Panc1 (cell line): ENCODE data around the gene CAMKK1. TPM values are rescaled to one million over a fixed set of nuclear protein-coding genes. Genes with fewer than 3 reads are reported as not detected.

Experiments used
- ATAC-seq: fragments of 200-7000 bp; cut with Tn5 transposase; 2 replicates; pipeline ENCODE4 v1.9.1; 2020; ENCODE audit warnings: mild to moderate bottlenecking, moderate library complexity
- BruUV-seq: library from RNA; stranded (reverse); fragments of 400-500 nt; replicated peaks from 2 replicates; lab custom pipeline; 2021; lab: Mats Ljungman, UMichigan
- CTCF ChIA-PET: fragments of 300-600 bp; sonication (Branson Sonifier 250); formaldehyde crosslinking; loops from one replicate; lab custom pipeline; 2022; ENCODE audit warnings: antibody characterized with exemption; lab: Charles Lee
- POLR2A ChIA-PET: fragments of 300-600 bp; sonication (Branson Sonifier 250); formaldehyde crosslinking; loops from one replicate; lab custom pipeline; 2022; ENCODE audit warnings: antibody characterized with exemption; lab: Charles Lee
- DNase-seq: peaks from one replicate; pipeline ENCODE4 v3.0.0-alpha.2; 2010; ENCODE audit warnings: low read depth, low spot score
- H3K27ac ChIP-seq: 2 replicates; pipeline ENCODE4 v1.5.1; 2011; ENCODE audit warnings: mild to moderate bottlenecking, low read length, inconsistent platforms
- H3K27me3 ChIP-seq: fragments of 200-500 bp; sonication (Bioruptor generic); 2 replicates; pipeline ENCODE4 v1.6.0; 2014; ENCODE audit warnings: low read length, inconsistent platforms; ENCODE audit not compliant: control insufficient read depth, insufficient read depth
- H3K36me3 ChIP-seq: fragments of 200-500 bp; sonication (Bioruptor generic); 2 replicates; pipeline ENCODE4 v1.5.1; 2014; ENCODE audit warnings: inconsistent platforms, mild to moderate bottlenecking, low read length, moderate library complexity; ENCODE audit not compliant: control insufficient read depth, insufficient read depth
- H3K4me1 ChIP-seq: 2 replicates; pipeline ENCODE4 v1.5.1; 2011; ENCODE audit warnings: inconsistent platforms, mild to moderate bottlenecking, low read length, moderate library complexity; ENCODE audit not compliant: control insufficient read depth, insufficient read depth
- H3K4me3 ChIP-seq, 2 experiments: 2 replicates each; pipeline ENCODE4 v1.5.1; 2011 to 2012; ENCODE audit warnings: low read depth in 2 of 2, low read length in 2 of 2, mild to moderate bottlenecking in 2 of 2, inconsistent platforms in 1 of 2, moderate library complexity in 1 of 2
- H3K9me3 ChIP-seq: fragments of 200-500 bp; sonication (Bioruptor generic); 2 replicates; pipeline ENCODE4 v1.5.1; 2014; ENCODE audit warnings: low read depth, mild to moderate bottlenecking, inconsistent platforms, low read length, moderate library complexity; ENCODE audit not compliant: control insufficient read depth, insufficient read depth
- POLR2AphosphoS5 ChIP-seq: IDR thresholded peaks from 2 replicates; pipeline ENCODE4 v1.6.1; 2012; ENCODE audit warnings: mild to moderate bottlenecking, low read depth, low read length, moderate library complexity
- SIN3A ChIP-seq: IDR thresholded peaks from 2 replicates; pipeline ENCODE4 v1.6.1; 2012; ENCODE audit warnings: low read depth, mild to moderate bottlenecking, low read length, moderate library complexity, borderline replicate concordance; ENCODE audit not compliant: insufficient read depth
- TCF7L2 ChIP-seq: IDR thresholded peaks from 2 replicates; pipeline ENCODE4 v1.6.1; 2011; ENCODE audit warnings: mild to moderate bottlenecking, low read depth, low read length, inconsistent platforms
- in situ Hi-C: cut with HindIII; loops from 2 replicates; pipeline ENCODE4 v1.10.0; 2016; ENCODE audit warnings: low sequenced_read_pairs, low pct_unique_long_range_greater_than_20kb
- intact Hi-C: fragments of 100-400 bp; cut with micrococcal nuclease; formaldehyde crosslinking; loops from one replicate; pipeline ENCODE4 v1.10.0; 2022; ENCODE audit not compliant: unreplicated experiment
- total RNA-seq: library from RNA; stranded (reverse); gene quantifications from one replicate; pipeline ENCODE4 v1.2.1, GENCODE V29; 2021; ENCODE audit not compliant: unreplicated experiment
- TF ChIP-seq, protein P1 (sequence below): fragments of 450-650 bp; IDR thresholded peaks from 2 replicates; pipeline ENCODE4 v1.5.1; 2017; ENCODE audit warnings: mild to moderate bottlenecking
- TF ChIP-seq, protein P2 (sequence below), 2 experiments: IDR thresholded peaks; 2 replicates each; pipeline ENCODE4 v1.6.1; 2011 to 2012; ENCODE audit warnings: low read depth in 2 of 2, control low read depth in 1 of 2, low read length in 1 of 2, mild to moderate bottlenecking in 1 of 2, moderate library complexity in 1 of 2; ENCODE audit not compliant: insufficient read depth in 1 of 2

The CAMKK1 gene
- total RNA-seq, 1 experiment from 2014 or later, result 6.7 TPM

DNA sequence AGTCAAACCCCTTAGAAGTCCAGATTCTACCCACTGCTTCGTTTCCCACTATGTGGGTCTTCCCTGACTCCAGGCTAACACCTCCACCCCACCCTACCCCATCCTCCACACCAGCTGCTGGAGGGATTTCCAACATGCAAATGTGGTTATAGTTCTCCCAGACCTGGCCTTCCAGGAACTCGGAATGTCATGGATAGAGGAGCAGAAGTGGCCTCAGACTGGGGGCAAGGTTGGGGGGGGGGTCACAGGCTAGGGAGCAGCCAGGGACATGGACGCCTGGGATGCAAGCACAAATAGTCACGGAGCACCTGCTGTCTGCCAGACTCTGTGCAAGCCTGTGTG is 2.0 kb downstream of the CAMKK1 start:
- intact Hi-C loops, result no loop called here
- H3K4me3 ChIP-seq, result peak overlapping the region in 1 of 2 experiments; percentile 11; a peak in 1 of 4 replicates
- BruUV-seq, result no TSS peak
- no peaks in the 10 kb centered on the region for H3K9me3 ChIP-seq
- peak overlapping the region; percentile 77; the same call in 1 of the 2 replicates for H3K27ac ChIP-seq
- ChIA-PET POLR2A (no interaction called here), CTCF (no interaction called here)
- in situ Hi-C loops, result no loop called here
- DNase-seq (no peak), ATAC-seq (no peak)
- no peaks in the 10 kb centered on the region; the same call in 1 of the 2 replicates for H3K36me3 ChIP-seq
- peaks cover 56% of the 10 kb centered on the region for H3K4me1 ChIP-seq
- no peaks in the 10 kb centered on the region for H3K27me3 ChIP-seq
- TF ChIP-seq, protein P1, sequence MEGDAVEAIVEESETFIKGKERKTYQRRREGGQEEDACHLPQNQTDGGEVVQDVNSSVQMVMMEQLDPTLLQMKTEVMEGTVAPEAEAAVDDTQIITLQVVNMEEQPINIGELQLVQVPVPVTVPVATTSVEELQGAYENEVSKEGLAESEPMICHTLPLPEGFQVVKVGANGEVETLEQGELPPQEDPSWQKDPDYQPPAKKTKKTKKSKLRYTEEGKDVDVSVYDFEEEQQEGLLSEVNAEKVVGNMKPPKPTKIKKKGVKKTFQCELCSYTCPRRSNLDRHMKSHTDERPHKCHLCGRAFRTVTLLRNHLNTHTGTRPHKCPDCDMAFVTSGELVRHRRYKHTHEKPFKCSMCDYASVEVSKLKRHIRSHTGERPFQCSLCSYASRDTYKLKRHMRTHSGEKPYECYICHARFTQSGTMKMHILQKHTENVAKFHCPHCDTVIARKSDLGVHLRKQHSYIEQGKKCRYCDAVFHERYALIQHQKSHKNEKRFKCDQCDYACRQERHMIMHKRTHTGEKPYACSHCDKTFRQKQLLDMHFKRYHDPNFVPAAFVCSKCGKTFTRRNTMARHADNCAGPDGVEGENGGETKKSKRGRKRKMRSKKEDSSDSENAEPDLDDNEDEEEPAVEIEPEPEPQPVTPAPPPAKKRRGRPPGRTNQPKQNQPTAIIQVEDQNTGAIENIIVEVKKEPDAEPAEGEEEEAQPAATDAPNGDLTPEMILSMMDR, result no peak
- TF ChIP-seq TCF7L2, result no peak
- TF ChIP-seq SIN3A, result no peak
- TF ChIP-seq, protein P2, sequence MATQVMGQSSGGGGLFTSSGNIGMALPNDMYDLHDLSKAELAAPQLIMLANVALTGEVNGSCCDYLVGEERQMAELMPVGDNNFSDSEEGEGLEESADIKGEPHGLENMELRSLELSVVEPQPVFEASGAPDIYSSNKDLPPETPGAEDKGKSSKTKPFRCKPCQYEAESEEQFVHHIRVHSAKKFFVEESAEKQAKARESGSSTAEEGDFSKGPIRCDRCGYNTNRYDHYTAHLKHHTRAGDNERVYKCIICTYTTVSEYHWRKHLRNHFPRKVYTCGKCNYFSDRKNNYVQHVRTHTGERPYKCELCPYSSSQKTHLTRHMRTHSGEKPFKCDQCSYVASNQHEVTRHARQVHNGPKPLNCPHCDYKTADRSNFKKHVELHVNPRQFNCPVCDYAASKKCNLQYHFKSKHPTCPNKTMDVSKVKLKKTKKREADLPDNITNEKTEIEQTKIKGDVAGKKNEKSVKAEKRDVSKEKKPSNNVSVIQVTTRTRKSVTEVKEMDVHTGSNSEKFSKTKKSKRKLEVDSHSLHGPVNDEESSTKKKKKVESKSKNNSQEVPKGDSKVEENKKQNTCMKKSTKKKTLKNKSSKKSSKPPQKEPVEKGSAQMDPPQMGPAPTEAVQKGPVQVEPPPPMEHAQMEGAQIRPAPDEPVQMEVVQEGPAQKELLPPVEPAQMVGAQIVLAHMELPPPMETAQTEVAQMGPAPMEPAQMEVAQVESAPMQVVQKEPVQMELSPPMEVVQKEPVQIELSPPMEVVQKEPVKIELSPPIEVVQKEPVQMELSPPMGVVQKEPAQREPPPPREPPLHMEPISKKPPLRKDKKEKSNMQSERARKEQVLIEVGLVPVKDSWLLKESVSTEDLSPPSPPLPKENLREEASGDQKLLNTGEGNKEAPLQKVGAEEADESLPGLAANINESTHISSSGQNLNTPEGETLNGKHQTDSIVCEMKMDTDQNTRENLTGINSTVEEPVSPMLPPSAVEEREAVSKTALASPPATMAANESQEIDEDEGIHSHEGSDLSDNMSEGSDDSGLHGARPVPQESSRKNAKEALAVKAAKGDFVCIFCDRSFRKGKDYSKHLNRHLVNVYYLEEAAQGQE (IDR thresholded peaks at IDR 0.05; ENCODE audit: insufficient read depth in 1 of 2, low read depth in 2 of 2, low read length in 1 of 2), result no peak
- no peak for TF ChIP-seq POLR2AphosphoS5

DNA sequence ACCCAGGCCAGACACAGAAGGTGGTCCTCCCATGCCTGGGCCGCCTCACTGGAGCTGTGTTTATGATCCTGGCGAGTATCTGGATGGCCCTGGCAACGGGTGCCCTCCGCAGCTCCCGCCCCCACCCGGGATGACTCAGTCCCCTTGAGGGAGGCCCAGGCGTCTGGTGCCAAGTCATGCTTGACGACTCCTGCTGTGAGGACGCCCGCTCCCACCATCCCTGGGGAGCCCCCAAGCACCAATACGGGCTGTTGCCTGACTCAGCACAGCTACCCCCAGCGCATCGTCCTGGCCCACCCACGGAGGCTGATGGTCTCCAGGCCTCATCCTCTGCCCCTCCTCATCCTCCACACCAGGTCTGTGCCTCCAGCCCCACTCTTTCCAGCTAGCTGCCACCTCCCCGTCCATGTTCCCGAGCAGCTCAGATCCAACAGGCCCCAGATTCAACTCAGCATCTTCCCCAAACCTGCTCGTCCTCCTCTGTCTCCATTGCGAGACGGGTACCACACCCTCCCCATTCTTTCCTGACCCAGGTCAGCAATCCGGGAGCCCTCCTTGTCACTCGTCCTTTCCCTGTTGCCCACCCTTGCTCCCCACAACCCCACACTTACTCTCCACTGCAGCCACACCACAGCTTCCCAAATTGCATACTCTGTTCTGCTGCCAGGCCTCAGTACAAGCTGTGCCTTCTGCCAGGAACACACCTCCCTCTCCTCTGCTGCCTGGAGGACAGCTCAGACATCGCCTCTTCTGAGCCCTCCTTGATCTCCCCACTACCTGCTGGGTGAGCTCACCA is 2.6 kb downstream of the CAMKK1 start:
- intact Hi-C loops (no loop called here), in situ Hi-C loops (no loop called here)
- Histone ChIP-seq H3K27me3 (no peaks in the 10 kb centered on the region), H3K9me3 (no peaks in the 10 kb centered on the region), H3K27ac (peak overlapping the region; percentile 77), H3K36me3 (no peaks in the 10 kb centered on the region; the same call in 1 of the 2 replicates), H3K4me3 (peak overlapping the region in 1 of 2 experiments; percentile 13; a peak in 2 of 4 replicates), H3K4me1 (peaks cover 58% of the 10 kb centered on the region)
- POLR2A ChIA-PET, result no interaction called here
- BruUV-seq, result no TSS peak
- peak; percentile 43 for ATAC-seq
- CTCF ChIA-PET, result no interaction called here
- TF ChIP-seq, protein P2 (IDR thresholded peaks at IDR 0.05; ENCODE audit: insufficient read depth in 1 of 2, low read depth in 2 of 2, low read length in 1 of 2), result no peak
- TF ChIP-seq, protein P1, result no peak
- TF ChIP-seq SIN3A, result no peak
- TF ChIP-seq POLR2AphosphoS5, result no peak
- no peak for TF ChIP-seq TCF7L2
- no peak for DNase-seq
